Endothelial cell of umbilical vein (primary cell): Measurements from ENCODE around the gene ZC3H18. TPM values are rescaled to one million over a fixed set of nuclear protein-coding genes. Genes with fewer than 3 reads are reported as not detected.

Source experiments
- BruUV-seq: library from RNA; stranded (reverse); fragments of 400-500 nt; replicated peaks from 2 replicates; lab custom pipeline; 2021; lab: Mats Ljungman, UMichigan
- CTCF ChIA-PET: fragments of 300-600, 350-600 bp; sonication (Branson Sonifier 250); formaldehyde crosslinking; loops from one replicate; lab custom pipeline; 2021; ENCODE audit warnings: antibody characterized with exemption, inconsistent platforms; lab: Charles Lee
- POLR2A ChIA-PET: fragments of 300-600, 350-600 bp; sonication (Branson Sonifier 250); formaldehyde crosslinking; loops from one replicate; lab custom pipeline; 2021; ENCODE audit warnings: antibody characterized with exemption, inconsistent platforms; lab: Charles Lee
- DNase-seq: peaks from one replicate; pipeline ENCODE4 v3.0.0-alpha.2; 2011; ENCODE audit warnings: low read depth, low spot score
- FAIRE-seq: peaks from 2 replicates; lab custom pipeline; 2011; peaks lifted over from hg19 to GRCh38; lab: Jason Lieb, UNC
- H2AFZ ChIP-seq: 2 replicates; pipeline ENCODE4 v1.6.0; 2012; ENCODE audit warnings: low read depth, low read length, control low read depth, inconsistent platforms
- H3K27ac ChIP-seq: 2 replicates; pipeline ENCODE4 v1.5.1; 2011; ENCODE audit warnings: low read depth, mild to moderate bottlenecking, control low read depth, low read length, moderate library complexity; ENCODE audit not compliant: insufficient read depth
- H3K27me3 ChIP-seq, 2 experiments: 2 replicates each; pipeline versions ENCODE4 v1.6.0 to v1.6.1; 2011; ENCODE audit warnings: low read length in 2 of 2, mixed read lengths in 1 of 2; ENCODE audit not compliant: control insufficient read depth in 2 of 2, insufficient read depth in 2 of 2
- H3K36me3 ChIP-seq, 2 experiments: 2 replicates in 1 of 2; 3 replicates in 1 of 2; pipeline ENCODE4 v1.5.1; 2011; ENCODE audit warnings: low read length in 2 of 2, mild to moderate bottlenecking in 1 of 2, moderate library complexity in 1 of 2; ENCODE audit not compliant: control insufficient read depth in 2 of 2, insufficient read depth in 2 of 2; ENCODE audit errors: extremely low read depth in 1 of 2
- H3K4me1 ChIP-seq: 3 replicates; pipeline ENCODE4 v1.5.1; 2011; ENCODE audit warnings: mild to moderate bottlenecking, low read length; ENCODE audit not compliant: control insufficient read depth, insufficient read depth; ENCODE audit errors: extremely low read depth
- H3K4me2 ChIP-seq: 2 replicates; pipeline ENCODE4 v1.6.1; 2011; ENCODE audit warnings: low read length, control low read depth, mixed read lengths; ENCODE audit not compliant: insufficient read depth
- H3K4me3 ChIP-seq, 3 experiments: fragments of 200-600 bp in 1 of 3; sonication (generic), shearing (Covaris generic) in 1 of 3; replicated peaks in 1 of 3; 2 replicates each; pipeline ENCODE4 v1.5.1; 2011 to 2016; ENCODE audit warnings: control low read depth in 3 of 3, low read length in 3 of 3, mild to moderate bottlenecking in 2 of 3, inconsistent platforms in 1 of 3, low read depth in 1 of 3, moderate library complexity in 1 of 3; ENCODE audit not compliant: insufficient read depth in 1 of 3
- H3K79me2 ChIP-seq: 2 replicates; pipeline ENCODE4 v1.6.0; 2012; ENCODE audit warnings: low read length, inconsistent platforms; ENCODE audit not compliant: control insufficient read depth, insufficient read depth
- H3K9ac ChIP-seq: replicated peaks from 2 replicates; pipeline ENCODE3; 2011; ENCODE audit warnings: low read length, control low read depth; ENCODE audit not compliant: insufficient read depth; ENCODE audit errors: extremely low read depth
- H3K9me1 ChIP-seq: replicated peaks from 3 replicates; pipeline ENCODE4 v1.6.0; 2011; ENCODE audit warnings: mild to moderate bottlenecking, low read length; ENCODE audit not compliant: control insufficient read depth, insufficient read depth; ENCODE audit errors: extremely low read depth
- H3K9me3 ChIP-seq: replicated peaks from 2 replicates; pipeline ENCODE4 v1.5.1; 2012; ENCODE audit warnings: low read length, inconsistent platforms; ENCODE audit not compliant: control insufficient read depth, insufficient read depth
- H4K20me1 ChIP-seq: replicated peaks from 2 replicates; pipeline ENCODE3; 2011; ENCODE audit warnings: mild to moderate bottlenecking, low read length; ENCODE audit not compliant: control insufficient read depth, insufficient read depth; ENCODE audit errors: extremely low read depth
- CTCF ChIP-seq, 2 donors: IDR thresholded peaks; 1 replicate in 1 of 2; 2 replicates in 1 of 2; pipeline ENCODE4 v1.5.1; 2011; ENCODE audit warnings: low read length in 2 of 2, mild to moderate bottlenecking in 2 of 2, moderate library complexity in 2 of 2, control low read depth in 1 of 2, inconsistent platforms in 1 of 2, low read depth in 1 of 2; ENCODE audit not compliant: insufficient read depth in 1 of 2; ENCODE audit errors: extremely low read depth in 1 of 2
- EZH2 ChIP-seq: IDR thresholded peaks from 2 replicates; pipeline ENCODE4 v1.6.1; 2012; ENCODE audit warnings: borderline replicate concordance, low read depth, mild to moderate bottlenecking, moderate library complexity, low read length, inconsistent platforms; ENCODE audit not compliant: severe bottlenecking
- FOS ChIP-seq: IDR thresholded peaks from 2 replicates; pipeline ENCODE4 v1.6.1; 2011; ENCODE audit warnings: mild to moderate bottlenecking, low read length, moderate library complexity, borderline replicate concordance; ENCODE audit not compliant: insufficient read depth
- GATA2 ChIP-seq: IDR thresholded peaks from 2 replicates; pipeline ENCODE4 v1.7.0; 2011; ENCODE audit warnings: low read depth, mild to moderate bottlenecking, moderate library complexity, mixed read lengths, low read length; ENCODE audit not compliant: insufficient read length, insufficient read depth
- JUN ChIP-seq: IDR thresholded peaks from 2 replicates; pipeline ENCODE4 v1.6.1; 2011; ENCODE audit warnings: borderline replicate concordance, low read depth; ENCODE audit not compliant: insufficient read length, insufficient read depth
- MYC ChIP-seq: IDR thresholded peaks from one replicate; pipeline ENCODE4 v1.6.1; 2011; ENCODE audit warnings: mild to moderate bottlenecking, low read depth, low read length
- POLR2A ChIP-seq: IDR thresholded peaks from 2 replicates; pipeline ENCODE4 v1.6.1; 2012; ENCODE audit warnings: low read depth, mild to moderate bottlenecking, control low read depth, low read length
- POLR2AphosphoS5 ChIP-seq: IDR thresholded peaks from 2 replicates; pipeline ENCODE4 v1.6.1; 2012; ENCODE audit warnings: low read depth, mild to moderate bottlenecking, control low read depth, low read length, moderate library complexity; ENCODE audit not compliant: insufficient read depth
- dilution Hi-C: fragments of 300-500 bp; cut with MboI; formaldehyde crosslinking; loops from one replicate; pipeline ENCODE4 v1.15.0; 2019; ENCODE audit warnings: low sequenced_read_pairs; ENCODE audit not compliant: extremely low pct_ligation_motif_present
- intact Hi-C: fragments of 100-400 bp; cut with micrococcal nuclease; formaldehyde crosslinking; loops from one replicate; pipeline ENCODE4 v1.10.0; 2022
- polyA plus RNA-seq, 4 experiments: library from polyadenylated mRNA; depleted of rRNA in 3 of 4; stranded (reverse) in 3 of 4; unstranded in 1 of 4; fragments of >200 nt; gene quantifications; 2 replicates each; pipeline versions ENCODE4 v1.2.1 to v1.2.3, GENCODE V29; 2011 to 2012; ENCODE audit warnings: missing spikeins in 1 of 4
- total RNA-seq: library from RNA; stranded (reverse); gene quantifications from 2 replicates; pipeline ENCODE4 v1.2.3, GENCODE V29; 2021
- TF ChIP-seq, protein P1 (sequence below): IDR thresholded peaks from 2 replicates; pipeline ENCODE4 v1.6.1; 2011; ENCODE audit not compliant: insufficient read depth, insufficient read length

The ZC3H18 gene
- total and polyA plus RNA-seq, 2 donors (not counting 3 experiments of a cell fraction or from before 2014, with no cell fraction given): 12.1 to 52.8 TPM

DNA sequence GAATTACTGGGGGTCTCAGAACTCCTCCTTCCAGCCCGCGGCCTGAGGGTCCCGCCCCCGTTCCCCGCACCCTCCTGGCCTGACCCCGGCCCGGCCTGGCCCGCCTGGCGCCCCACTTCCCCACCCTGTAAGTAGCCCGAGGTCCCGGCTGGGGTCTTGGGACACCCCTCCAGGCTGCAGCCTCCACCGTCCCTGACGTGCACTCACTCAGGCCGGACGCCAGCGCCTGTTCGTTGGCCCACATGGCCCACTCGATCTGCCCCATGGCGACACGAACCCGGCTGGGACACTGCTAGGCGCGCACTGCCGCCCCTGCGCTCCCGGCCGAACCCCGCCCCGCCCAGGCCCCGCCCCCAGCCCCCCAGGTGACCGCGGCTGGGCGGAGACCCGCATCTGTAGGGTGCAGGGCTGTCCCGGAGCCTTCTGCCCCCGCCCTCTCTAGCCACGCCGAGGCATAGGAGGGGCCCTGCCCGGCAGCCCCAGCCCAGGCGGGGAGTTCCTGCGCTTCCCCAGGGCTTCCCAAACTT is 80.6 kb downstream of the ZC3H18 start, which contains the start of gene CYBA:
TSS of gene CYBA (minus strand) at position 305 of the 527 bp plus-strand sequence. CDS start at position 265, 40 bp downstream.
- Histone ChIP-seq H3K4me1 (peaks cover 13% of the 10 kb centered on the region), H2AFZ (peak within 1 kb of the TSS; percentile 23), H3K36me3 (peaks cover under 1 to 10% of the 10 kb centered on the region in 2 experiments), H3K9me3 (no peaks in the 10 kb centered on the region), H3K79me2 (no peaks in the 10 kb centered on the region), H3K27me3 (no peaks in the 10 kb centered on the region), H4K20me1 (no peaks in the 10 kb centered on the region), H3K4me3 (peak within 1 kb of the TSS; percentile 38 to 68 (median 55)), H3K4me2 (peak within 1 kb of the TSS; percentile 65), H3K9ac (peak within 1 kb of the TSS; percentile 24), H3K27ac (peak within 1 kb of the TSS; percentile 5), H3K9me1 (no peaks in the 10 kb centered on the region)
- DNase-seq (peak; percentile 20), FAIRE-seq (peak; percentile 21)
- ChIA-PET CTCF (no interaction called here), POLR2A (no interaction called here)
- BruUV-seq: no TSS peak
- intact Hi-C loops: no loop called here
- dilution Hi-C loops: no loop called here
- TF ChIP-seq POLR2AphosphoS5 (peak; percentile 65), GATA2 (no peak)

DNA sequence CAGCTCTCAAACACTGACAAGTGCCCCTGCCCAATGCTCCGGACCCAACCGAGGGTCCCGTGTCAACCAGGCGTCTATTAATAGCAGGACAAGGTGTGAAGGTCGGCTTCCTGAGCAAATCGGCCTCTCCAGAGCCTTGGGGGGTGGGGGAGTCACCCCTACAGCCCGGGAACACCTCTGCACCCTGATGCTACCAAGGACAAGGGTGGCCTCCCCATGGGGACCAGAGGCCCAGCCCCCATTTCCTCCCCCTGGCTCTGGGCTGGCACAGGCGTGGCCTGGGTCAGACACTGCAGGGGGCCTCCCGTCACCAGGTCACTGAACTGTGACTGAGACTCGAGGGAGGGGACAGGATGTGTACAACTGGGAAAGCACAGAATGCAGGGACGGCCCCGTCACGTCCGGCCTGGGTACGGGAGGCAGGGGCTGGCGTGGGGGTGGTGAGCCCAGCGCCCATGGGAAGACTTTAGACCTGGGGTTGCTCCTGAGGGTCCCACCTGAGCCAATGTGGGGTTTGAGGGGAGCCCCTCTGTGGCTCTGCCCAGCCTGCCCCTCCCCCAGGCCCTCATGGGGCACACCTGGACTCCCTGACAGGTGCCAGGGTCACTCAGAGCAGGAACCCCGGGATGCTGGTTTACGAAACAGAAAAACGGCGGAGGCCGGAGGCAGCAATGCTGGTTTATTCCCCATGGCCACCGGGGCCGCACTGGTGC is 81.2 kb downstream of the ZC3H18 start:
- POLR2A ChIA-PET: no interaction called here
- H3K4me1 ChIP-seq: peaks cover 13% of the 10 kb centered on the region
- H3K27ac ChIP-seq: peak overlapping the region; percentile 5
- H3K36me3 ChIP-seq: peaks cover 3 to 15% of the 10 kb centered on the region in 2 experiments
- TF ChIP-seq POLR2AphosphoS5 (no peak), FOS (no peak), JUN (no peak), GATA2 (no peak), CTCF (IDR thresholded peaks at IDR 0.05; ENCODE audit: extremely low read depth in 1 of 2, insufficient read depth in 1 of 2, low read depth in 1 of 2, low read length in 2 of 2) (no peak), EZH2 (no peak), MYC (no peak), POLR2A (no peak)
- TF ChIP-seq, protein P1, sequence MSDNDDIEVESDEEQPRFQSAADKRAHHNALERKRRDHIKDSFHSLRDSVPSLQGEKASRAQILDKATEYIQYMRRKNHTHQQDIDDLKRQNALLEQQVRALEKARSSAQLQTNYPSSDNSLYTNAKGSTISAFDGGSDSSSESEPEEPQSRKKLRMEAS: no peak
- dilution Hi-C loops (no loop called here), intact Hi-C loops (no loop called here)
- no peaks in the 10 kb centered on the region for H3K79me2 ChIP-seq
- H4K20me1 ChIP-seq: no peaks in the 10 kb centered on the region
- FAIRE-seq (peak; percentile 43), DNase-seq (no peak)
- BruUV-seq: no TSS peak
- H3K9me3 ChIP-seq: no peaks in the 10 kb centered on the region
- H3K4me2 ChIP-seq: peak overlapping the region; percentile 65
- CTCF ChIA-PET: interaction anchor here (0.6 kb wide), 1 partner anchor 14 kb away, joined by 3 read pairs; no protein-coding TSS in a partner anchor
- no peaks in the 10 kb centered on the region for H3K27me3 ChIP-seq
- H3K9me1 ChIP-seq: no peaks in the 10 kb centered on the region
- no peak overlapping the region for H2AFZ ChIP-seq
- H3K9ac ChIP-seq: no peak overlapping the region
- peak overlapping the region in 1 of 3 experiments; percentile 68 for H3K4me3 ChIP-seq
